ENCODE data around the gene FLT3.

- TF ChIP-seq CTCF (IDR thresholded peaks at IDR 0.05) (no peak), POLR2AphosphoS5 (IDR thresholded peaks at IDR 0.05; ENCODE audit: insufficient read depth in 1 of 2, low read depth in 1 of 2) (no peak), POLR2A (IDR thresholded peaks at IDR 0.05) (no peak)
Observed at GRCh38 chr13:28012896-28013295, 87.5 kb downstream of the FLT3 start.
